NCI-H526 (cell line): ENCODE results near the gene TCL1B.

Experiments
- DNase-seq, 2 experiments: peaks; one replicate each; lab custom pipeline; 2025; lab: John Stamatoyannopoulos, UW

The TCL1B gene

DNA sequence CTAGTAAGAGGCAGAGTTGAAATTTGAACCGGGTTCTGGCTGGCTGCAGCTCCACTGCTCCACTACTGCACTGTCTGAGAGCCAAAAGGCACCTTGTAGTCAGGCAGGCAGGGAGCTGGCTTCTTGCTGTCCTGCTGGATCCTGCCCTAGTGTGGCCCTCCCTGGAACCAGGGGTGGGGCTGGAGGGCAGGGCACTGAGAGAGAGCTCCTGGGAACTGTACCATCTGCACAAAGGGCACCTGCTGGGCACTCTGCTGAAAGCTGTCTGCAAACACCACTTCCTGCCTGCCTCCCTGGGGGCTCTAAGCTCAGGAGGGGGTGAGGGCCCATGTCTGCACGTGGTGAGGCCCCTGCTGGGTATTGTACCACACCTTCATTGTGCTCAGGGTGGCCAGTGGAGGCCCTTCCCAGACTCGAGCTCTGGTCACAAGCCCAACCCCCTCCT is 19.0 kb upstream of the TCL1B start:
- peak; percentile 35 to 76 for DNase-seq

GRCh38 chr14:95668235-95668772 is 17.9 kb upstream of the TCL1B start:
- DNase-seq = peak in 1 of 2 experiments; percentile 15

- no peak for DNase-seq
Observed at GRCh38 chr14:95674613-95675012, 11.6 kb upstream of the TCL1B start.

GRCh38 chr14:95675486-95675885 is 10.7 kb upstream of the TCL1B start:
- DNase-seq = no peak

- DNase-seq = no peak
Observed at GRCh38 chr14:95677179-95677835, 8.9 kb upstream of the TCL1B start.

DNA sequence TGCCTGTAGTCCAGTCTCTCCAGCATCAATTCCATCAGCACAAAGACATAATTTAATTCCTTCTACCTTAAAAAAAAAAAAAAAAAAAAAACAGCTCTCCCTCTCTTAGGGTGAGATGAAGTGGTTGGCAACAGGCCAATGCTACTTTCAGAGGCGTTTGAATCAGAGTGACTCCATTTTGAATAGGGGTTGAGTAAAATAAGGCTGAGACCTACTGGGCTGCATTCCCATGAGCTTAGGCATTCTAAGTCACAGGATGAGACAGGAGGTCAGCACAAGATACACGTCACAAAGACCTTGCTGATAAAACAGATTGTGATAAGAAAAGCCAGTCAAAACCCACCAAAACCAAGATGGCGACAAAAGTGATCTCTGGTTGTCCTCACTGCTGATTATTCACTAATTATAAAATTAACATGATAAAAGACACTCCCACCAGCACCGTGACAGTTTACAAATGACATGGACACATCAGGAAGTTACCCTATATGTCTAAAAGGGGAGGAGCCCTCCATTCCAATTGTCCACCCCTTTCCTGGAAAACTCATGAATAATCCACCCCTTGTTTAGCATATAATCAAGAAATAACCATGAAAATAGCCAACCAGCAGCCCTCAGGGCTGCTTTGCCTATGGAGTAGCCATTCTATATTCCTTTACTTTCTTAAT is 6.9 kb upstream of the TCL1B start:
- DNase-seq = no peak

DNA sequence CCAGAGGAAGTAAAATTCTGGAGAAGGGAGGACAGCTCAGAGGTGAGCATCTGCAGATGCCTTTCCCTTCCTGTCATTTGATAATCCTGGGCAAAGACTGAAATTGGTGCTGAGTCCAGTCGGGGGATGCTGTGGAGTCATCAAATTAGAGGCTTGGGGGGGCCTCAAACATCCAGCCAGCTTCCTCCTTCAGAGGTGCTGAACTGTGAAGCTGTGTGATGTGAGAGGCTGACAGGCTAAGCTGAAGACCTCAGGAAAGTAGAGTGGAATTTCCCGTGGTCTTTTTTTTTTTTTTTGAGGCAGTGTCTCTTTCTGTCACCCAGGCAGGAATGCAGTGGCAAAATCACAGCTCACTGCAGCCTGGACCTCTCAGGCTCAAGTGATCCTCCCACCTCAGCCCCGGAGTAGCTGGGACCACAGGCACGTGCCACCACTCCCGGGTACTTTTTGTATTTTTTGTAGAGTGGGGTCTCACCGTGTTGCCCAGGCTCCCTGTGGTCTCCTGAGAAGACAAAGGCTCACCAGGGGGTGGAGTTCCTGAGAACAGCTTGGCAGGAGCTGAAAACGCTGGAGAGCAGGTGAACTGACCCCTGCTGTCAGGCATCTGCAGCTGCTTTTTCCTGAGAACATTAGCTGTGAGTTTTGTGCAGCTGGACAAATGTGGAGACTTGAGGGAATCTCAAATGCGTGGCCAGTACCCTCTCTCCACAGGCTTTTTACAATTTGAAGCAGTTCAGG is 6.1 kb upstream of the TCL1B start:
- DNase-seq = peak; percentile 37 to 70

DNA sequence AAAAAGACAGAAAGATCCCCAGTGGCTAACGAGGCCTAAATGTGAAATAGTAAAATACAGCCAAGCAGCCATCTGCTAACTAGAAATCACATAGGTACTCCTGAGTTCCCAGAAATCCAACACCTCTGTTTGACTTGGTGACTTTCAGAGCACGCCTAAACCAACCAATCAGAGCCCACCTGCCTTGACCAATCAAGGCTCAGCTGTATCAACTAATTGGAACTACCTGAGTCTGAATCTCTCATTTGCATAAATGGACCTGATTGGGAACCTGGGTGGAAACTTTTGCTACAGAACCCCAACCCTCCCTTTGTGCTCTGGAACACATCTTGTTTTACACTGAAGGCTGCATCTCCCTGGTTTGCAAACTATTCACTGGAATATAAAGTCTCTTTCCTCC is 5.1 kb upstream of the TCL1B start:
- no peak for DNase-seq

- peak in 1 of 2 experiments; percentile 33 for DNase-seq
Observed at GRCh38 chr14:95683793-95684192, 2.4 kb upstream of the TCL1B start.

GRCh38 chr14:95686935-95687334 is 709 bp downstream of the TCL1B start:
- peak; percentile 74 to 85 for DNase-seq

GRCh38 chr14:95689441-95689840 is 3.2 kb downstream of the TCL1B start:
- DNase-seq = no peak

DNA sequence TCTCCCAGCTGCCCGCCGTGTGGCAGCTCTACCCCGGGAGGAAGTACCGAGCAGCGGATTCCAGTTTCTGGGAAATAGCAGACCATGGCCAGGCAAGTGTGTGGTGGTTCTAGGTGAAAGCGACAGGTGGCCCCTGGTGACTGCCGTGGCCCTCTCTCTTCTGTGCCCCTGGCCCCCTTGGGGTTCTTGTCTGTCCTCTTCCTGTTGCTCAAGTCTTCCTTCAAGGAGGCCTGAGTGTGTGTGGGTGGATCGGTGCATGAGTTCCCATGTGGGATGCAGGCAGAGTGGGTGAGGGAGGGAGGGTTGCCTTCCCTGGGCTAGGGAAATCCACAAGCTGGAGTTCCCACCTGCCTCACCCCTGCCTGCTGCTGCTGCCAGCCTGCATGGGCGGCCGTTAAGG is 4.6 kb downstream of the TCL1B start:
- DNase-seq = no peak

DNA sequence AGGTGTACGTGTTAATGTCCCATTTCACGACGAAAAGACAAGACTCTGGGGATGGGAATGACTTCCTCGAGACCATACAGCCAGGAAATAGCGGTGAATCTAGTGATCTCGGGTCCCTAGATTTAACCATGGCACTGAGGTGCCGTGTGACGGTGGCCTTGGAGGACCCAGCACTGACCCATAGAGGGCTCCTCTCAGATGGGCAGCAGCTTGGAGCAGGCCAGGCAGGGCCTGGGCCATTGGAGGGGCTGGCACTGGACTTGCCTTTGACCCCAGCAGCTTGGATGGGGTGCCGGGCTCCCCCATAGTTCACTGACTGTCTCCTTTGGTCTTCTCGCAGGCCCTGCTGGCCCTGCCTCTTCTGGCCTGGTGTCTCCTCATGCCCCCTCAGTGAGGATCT is 5.4 kb downstream of the TCL1B start:
- no peak for DNase-seq

DNA sequence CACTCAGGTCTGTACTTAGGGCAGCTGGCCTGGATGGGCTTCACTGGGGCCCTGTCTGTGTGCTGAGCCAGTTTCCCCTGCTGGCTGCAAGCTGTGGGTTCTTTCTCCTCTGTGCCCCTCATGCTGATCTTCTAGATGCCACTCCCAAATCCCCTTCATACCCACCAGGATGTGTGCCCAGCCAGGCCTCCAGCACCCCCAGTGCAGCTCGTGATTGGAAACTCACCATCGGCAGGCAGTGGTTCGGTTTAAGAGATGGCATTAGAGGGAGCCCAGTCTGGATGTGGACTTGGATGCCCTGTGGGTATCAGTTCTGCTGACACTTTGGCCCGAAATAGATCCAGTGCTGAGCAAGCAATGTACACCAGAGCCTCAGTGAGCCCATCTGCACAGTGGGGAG is 5.9 kb downstream of the TCL1B start:
- no peak for DNase-seq

GRCh38 chr14:95695051-95695450 is 8.8 kb downstream of the TCL1B start:
- DNase-seq = no peak

GRCh38 chr14:95695913-95696312 is 9.7 kb downstream of the TCL1B start:
- DNase-seq = no peak

GRCh38 chr14:95696741-95697140 is 10.5 kb downstream of the TCL1B start:
- DNase-seq = no peak

GRCh38 chr14:95697764-95698163 is 11.5 kb downstream of the TCL1B start:
- no peak for DNase-seq

DNA sequence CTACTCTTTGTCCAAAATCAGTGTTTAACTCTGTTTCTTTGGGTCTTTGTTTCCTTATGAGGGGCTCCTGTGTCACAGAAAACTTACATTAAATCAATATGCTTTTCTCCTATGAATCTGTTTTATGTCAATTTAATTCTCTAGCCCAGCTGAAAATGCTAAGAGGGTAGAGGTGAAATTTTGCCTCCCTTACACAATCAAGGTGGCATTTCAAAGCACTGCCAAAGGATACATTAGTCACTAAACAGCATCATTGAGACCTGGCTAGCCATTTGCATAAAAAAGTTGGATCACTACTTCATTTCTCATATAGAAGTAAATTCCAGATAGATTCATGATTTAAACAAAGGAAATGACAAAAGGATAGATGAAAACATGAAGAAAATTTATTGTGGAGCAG is 12.1 kb downstream of the TCL1B start:
- DNase-seq = no peak

DNA sequence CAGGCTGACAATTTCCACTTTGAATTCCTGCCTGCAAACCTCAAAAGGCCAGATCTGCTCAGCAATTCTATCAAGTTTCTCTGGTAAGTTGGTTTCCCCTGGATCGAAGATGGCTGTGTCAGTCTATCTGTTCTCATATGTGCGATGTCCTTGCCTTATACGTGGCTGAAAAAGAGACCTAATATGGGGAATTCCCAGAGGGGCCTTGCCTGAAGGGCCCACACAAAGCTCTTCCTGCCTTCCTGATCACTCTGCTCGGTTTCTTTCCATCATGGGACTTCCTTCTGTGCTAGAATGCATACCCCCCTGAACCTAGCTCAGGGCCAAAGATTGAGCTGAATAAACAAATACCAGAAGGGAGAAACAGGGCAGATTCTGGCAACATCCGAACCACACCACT is 13.2 kb downstream of the TCL1B start:
- no peak for DNase-seq

DNA sequence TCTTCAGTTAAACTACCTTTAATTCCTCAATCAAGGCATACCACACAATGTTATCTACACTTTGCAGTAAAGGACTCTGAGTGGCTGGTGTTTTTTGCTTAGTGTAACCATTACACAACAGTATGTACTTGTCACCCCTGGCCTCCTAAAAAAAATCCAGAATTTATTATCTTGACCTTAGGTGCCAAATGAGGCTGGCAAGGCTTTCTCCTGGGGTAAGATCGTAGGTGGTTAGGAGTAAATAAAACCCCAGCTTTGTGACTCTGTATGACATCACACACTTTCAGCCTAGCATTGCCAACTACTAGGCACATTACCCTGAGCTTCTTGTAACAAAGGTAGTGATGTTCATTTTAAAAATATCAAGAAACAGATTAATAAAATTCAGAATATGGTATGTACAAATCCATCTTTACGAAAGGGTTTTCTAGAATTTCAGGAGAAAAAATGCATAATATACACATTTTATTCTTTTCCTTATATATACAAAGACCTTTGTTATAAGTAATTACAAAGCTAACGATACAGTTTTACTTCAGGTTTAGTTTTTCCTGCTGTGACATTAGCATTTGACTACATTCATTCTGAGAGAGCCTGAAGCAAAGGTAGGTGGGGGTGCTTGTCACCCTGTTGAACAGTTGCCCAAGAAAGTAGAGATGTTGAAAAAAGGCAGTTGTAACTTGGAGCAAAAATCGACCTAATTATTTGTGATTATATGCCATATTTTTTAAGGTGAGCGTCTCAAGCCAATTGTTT is 14.2 kb downstream of the TCL1B start:
- no peak for DNase-seq

- DNase-seq = no peak
Observed at GRCh38 chr14:95701846-95702221, 15.6 kb downstream of the TCL1B start.
